GM21423 (cell line): ENCODE measurements around the gene FAT4.

Experiments
- ATAC-seq: cut with Tn5 transposase; IDR thresholded peaks from one replicate; pipeline ENCODE4 v1.9.1; 2021; ENCODE audit warnings: mild to moderate bottlenecking, moderate library complexity; ENCODE audit not compliant: unreplicated experiment

The FAT4 gene

GRCh38 chr4:125316791-125317524, 2.2 kb downstream of the FAT4 start:
- ATAC-seq, result no peak

GRCh38 chr4:125317525-125317877, 2.7 kb downstream of the FAT4 start:
- ATAC-seq, result no peak

GRCh38 chr4:125319311-125319710, 4.6 kb downstream of the FAT4 start:
- ATAC-seq, result no peak

GRCh38 chr4:125321709-125322365, 7.1 kb downstream of the FAT4 start:
- no peak for ATAC-seq

GRCh38 chr4:125322366-125322730, 7.6 kb downstream of the FAT4 start:
- ATAC-seq, result no peak

GRCh38 chr4:125323654-125324053, 8.9 kb downstream of the FAT4 start:
- ATAC-seq, result no peak

- no peak for ATAC-seq
Observed at GRCh38 chr4:125325733-125326132, 11.0 kb downstream of the FAT4 start.

- ATAC-seq, result no peak
Observed at GRCh38 chr4:125331116-125331515, 16.4 kb downstream of the FAT4 start.

- no peak for ATAC-seq
Observed at GRCh38 chr4:125334926-125335325, 20.2 kb downstream of the FAT4 start.

- no peak for ATAC-seq
Observed at GRCh38 chr4:125338814-125339213, 24.1 kb downstream of the FAT4 start.

GRCh38 chr4:125344198-125344597, 29.4 kb downstream of the FAT4 start:
- ATAC-seq, result no peak

GRCh38 chr4:125346616-125347015, 31.9 kb downstream of the FAT4 start:
- no peak for ATAC-seq

GRCh38 chr4:125350470-125351135, 35.8 kb downstream of the FAT4 start:
- ATAC-seq, result no peak

GRCh38 chr4:125352521-125352920, 37.8 kb downstream of the FAT4 start:
- no peak for ATAC-seq

GRCh38 chr4:125353131-125353530, 38.4 kb downstream of the FAT4 start:
- no peak for ATAC-seq

- no peak for ATAC-seq
Observed at GRCh38 chr4:125355791-125356190, 41.0 kb downstream of the FAT4 start.

GRCh38 chr4:125357675-125358074, 42.9 kb downstream of the FAT4 start:
- no peak for ATAC-seq

GRCh38 chr4:125358453-125358852, 43.7 kb downstream of the FAT4 start:
- no peak for ATAC-seq

- no peak for ATAC-seq
Observed at GRCh38 chr4:125359363-125359762, 44.6 kb downstream of the FAT4 start.

- ATAC-seq, result no peak
Observed at GRCh38 chr4:125359960-125360634, 45.3 kb downstream of the FAT4 start.

- ATAC-seq, result no peak
Observed at GRCh38 chr4:125360727-125361126, 46.0 kb downstream of the FAT4 start.
